HepG2 (cell line): Measurements from ENCODE around the gene UNC119B. TPM values are rescaled to one million over a fixed set of nuclear protein-coding genes. Genes with fewer than 3 reads are reported as not detected.

Experiments
- CAMTA2 ChIP-seq: sonication (generic); formaldehyde crosslinking; IDR thresholded peaks from 2 replicates; pipeline ENCODE4 v1.4.0; 2020; ENCODE audit warnings: mild to moderate bottlenecking, missing genetic modification reagents, borderline replicate concordance
- E2F1 ChIP-seq: sonication (generic); formaldehyde crosslinking; IDR thresholded peaks from 2 replicates; pipeline ENCODE4 v1.5.0; 2020; ENCODE audit warnings: missing genetic modification reagents
- ELF3 ChIP-seq: IDR thresholded peaks from 2 replicates; pipeline ENCODE4 v1.6.1; 2016; ENCODE audit warnings: missing genetic modification reagents, missing compliant biosample characterization
- HIC2 ChIP-seq: sonication (generic); formaldehyde crosslinking; IDR thresholded peaks from 2 replicates; pipeline ENCODE4 v1.9.0; 2022; ENCODE audit warnings: low read depth, missing genetic modification reagents
- HNF4A ChIP-seq: sonication (generic); formaldehyde crosslinking; IDR thresholded peaks from 2 replicates; pipeline ENCODE4 v1.4.0; 2020; ENCODE audit warnings: missing genetic modification reagents
- NR1H2 ChIP-seq: sonication (generic); formaldehyde crosslinking; IDR thresholded peaks from 2 replicates; pipeline ENCODE4 v1.8.1; 2022; ENCODE audit warnings: low read depth, missing genetic modification reagents, borderline replicate concordance
- ONECUT2 ChIP-seq: sonication (generic); formaldehyde crosslinking; IDR thresholded peaks from 2 replicates; pipeline ENCODE4 v1.4.0; 2020; ENCODE audit warnings: missing genetic modification reagents
- PHF20 ChIP-seq: sonication (generic); formaldehyde crosslinking; IDR thresholded peaks from 2 replicates; pipeline ENCODE4 v1.5.0; 2020; ENCODE audit warnings: mild to moderate bottlenecking, missing genetic modification reagents
- PTBP1 ChIP-seq: fragments of 200-400 bp; formaldehyde crosslinking; IDR thresholded peaks from 2 replicates; pipeline ENCODE4 v1.6.1; 2018; ENCODE audit warnings: low read length, low read depth; ENCODE audit not compliant: poor library complexity, severe bottlenecking
- TMF1 ChIP-seq: sonication (generic); formaldehyde crosslinking; IDR thresholded peaks from 2 replicates; pipeline ENCODE4 v1.8.1; 2022; ENCODE audit warnings: low read depth, missing genetic modification reagents
- ZNF251 ChIP-seq: sonication (generic); formaldehyde crosslinking; IDR thresholded peaks from 2 replicates; pipeline ENCODE4 v1.9.0; 2021; ENCODE audit warnings: mild to moderate bottlenecking, missing genetic modification reagents
- ZNF331 ChIP-seq: sonication (generic); formaldehyde crosslinking; IDR thresholded peaks from 2 replicates; pipeline ENCODE4 v1.4.0; 2020; ENCODE audit warnings: missing genetic modification reagents
- ZNF510 ChIP-seq: sonication (generic); formaldehyde crosslinking; IDR thresholded peaks from 2 replicates; pipeline ENCODE4 v1.4.0; 2020; ENCODE audit warnings: low read depth, mild to moderate bottlenecking, missing genetic modification reagents
- ZNF619 ChIP-seq: sonication (generic); formaldehyde crosslinking; IDR thresholded peaks from 2 replicates; pipeline ENCODE4 v1.4.0; 2020; ENCODE audit warnings: mild to moderate bottlenecking, missing genetic modification reagents
- ZNF646 ChIP-seq: sonication (generic); formaldehyde crosslinking; IDR thresholded peaks from 2 replicates; pipeline ENCODE4 v1.9.0; 2021; ENCODE audit warnings: mild to moderate bottlenecking, missing genetic modification reagents
- ZNF766 ChIP-seq: sonication (generic); formaldehyde crosslinking; IDR thresholded peaks from 2 replicates; pipeline ENCODE4 v1.5.0; 2020; ENCODE audit warnings: missing genetic modification reagents, borderline replicate concordance
- ZNF788 ChIP-seq: sonication (generic); formaldehyde crosslinking; IDR thresholded peaks from 2 replicates; pipeline ENCODE4 v1.5.0; 2020; ENCODE audit warnings: mild to moderate bottlenecking, missing genetic modification reagents, borderline replicate concordance
- ZNF841 ChIP-seq: sonication (generic); formaldehyde crosslinking; IDR thresholded peaks from 2 replicates; pipeline ENCODE4 v1.8.1; 2023; ENCODE audit warnings: missing genetic modification reagents, borderline replicate concordance
- polyA plus RNA-seq, 8 experiments: library from polyadenylated mRNA; depleted of rRNA in 3 of 8; stranded (reverse) in 7 of 8; unstranded in 1 of 8; fragments of >200 nt; fragmentation: Illumina TruSeq in 4 of 8; extraction: Trizol in 4 of 8; gene quantifications; 2 replicates each; pipeline versions ENCODE4 v1.2.1 to v1.2.3, GENCODE V29; 2011 to 2016; ENCODE audit warnings: low read depth in 4 of 8, missing spikeins in 1 of 8, mixed read lengths in 1 of 8; ENCODE audit not compliant: insufficient read depth in 1 of 8
- total RNA-seq, 5 experiments: library from RNA; depleted of rRNA; stranded (reverse); fragments of >200 nt; fragmentation: Illumina TruSeq; extraction: Trizol; gene quantifications; 2 replicates each; pipeline ENCODE4 v1.2.3, GENCODE V29; 2016; ENCODE audit warnings: low read depth in 1 of 5

Gene UNC119B
- total and polyA plus RNA-seq, 2 of the 13 experiments (the other 11 are each of a cell fraction or from before 2014, with no cell fraction given): 19.6 to 19.7 TPM

GRCh38 chr12:120741476-120742421 lies 31.5 kb downstream of the UNC119B start (continued):
- TF ChIP-seq ZNF646: 0 out of 2 replicates have a peak, but pooled peaks have one; percentile 16
- no peak for TF ChIP-seq ZNF619 (CRISPR knock-in tag)
- TF ChIP-seq ZNF331 (CRISPR knock-in tag): 0 out of 2 replicates have a peak, but pooled peaks have one; percentile 23
- TF ChIP-seq PTBP1: no peak
- 0 out of 2 replicates have a peak, but pooled peaks have one; percentile 30 for TF ChIP-seq CAMTA2 (CRISPR knock-in tag)
- TF ChIP-seq ZNF510 (CRISPR knock-in tag): no peak
- TF ChIP-seq HIC2 (CRISPR knock-in tag): peak; percentile 52; the same call in 1 of the 2 replicates
- peak; percentile 35; the same call in 1 of the 2 replicates for TF ChIP-seq PHF20 (CRISPR knock-in tag)
- TF ChIP-seq HNF4A (CRISPR knock-in tag): peak; percentile 87
- TF ChIP-seq ZNF766 (CRISPR knock-in tag): 0 out of 2 replicates have a peak, but pooled peaks have one; percentile 66
- TF ChIP-seq E2F1 (CRISPR knock-in tag): 0 out of 2 replicates have a peak, but pooled peaks have one; percentile 30
- no peak for TF ChIP-seq ONECUT2
- 0 out of 2 replicates have a peak, but pooled peaks have one; percentile 18 for TF ChIP-seq ZNF788 (CRISPR knock-in tag)
- 0 out of 2 replicates have a peak, but pooled peaks have one; percentile 33 for TF ChIP-seq ELF3 (CRISPR knock-in tag)
- TF ChIP-seq ZNF841: no peak
- no peak for TF ChIP-seq ZNF251 (CRISPR knock-in tag)
- TF ChIP-seq TMF1 (CRISPR knock-in tag): no peak
- 0 out of 2 replicates have a peak, but pooled peaks have one; percentile 27 for TF ChIP-seq NR1H2 (CRISPR knock-in tag)
